NCI-H1048 (cell line): Measurements from ENCODE around the gene DCBLD1.
"Not testable (repeated sequence)": the region's sequence is repeated elsewhere in the genome, so short reads cannot be mapped to it uniquely, and the experiment has no call there.

Experiments used
- DNase-seq: peaks from one replicate; lab custom pipeline; 2025; lab: John Stamatoyannopoulos, UW

The DCBLD1 gene

GRCh38 chr6:117501722-117502121 is 19.2 kb downstream of the DCBLD1 start:
- DNase-seq: no peak

GRCh38 chr6:117502580-117502979 is 20.1 kb downstream of the DCBLD1 start:
- DNase-seq: no peak

GRCh38 chr6:117503211-117503610 is 20.7 kb downstream of the DCBLD1 start:
- no peak for DNase-seq

GRCh38 chr6:117504478-117505144 is 22.1 kb downstream of the DCBLD1 start:
- no peak for DNase-seq

- DNase-seq: no peak
Observed at GRCh38 chr6:117505311-117505710, 22.8 kb downstream of the DCBLD1 start.

- DNase-seq: no peak
Observed at GRCh38 chr6:117506180-117506835, 23.8 kb downstream of the DCBLD1 start.

GRCh38 chr6:117506907-117507306 is 24.4 kb downstream of the DCBLD1 start:
- no peak for DNase-seq

GRCh38 chr6:117508450-117508971 is 26.0 kb downstream of the DCBLD1 start:
- no peak for DNase-seq

- no peak for DNase-seq
Observed at GRCh38 chr6:117509021-117509420, 26.5 kb downstream of the DCBLD1 start.

GRCh38 chr6:117512056-117512828 is 29.8 kb downstream of the DCBLD1 start:
- DNase-seq: no peak

- no peak for DNase-seq
Observed at GRCh38 chr6:117512987-117513573, 30.6 kb downstream of the DCBLD1 start.

GRCh38 chr6:117513778-117514365 is 31.4 kb downstream of the DCBLD1 start:
- DNase-seq: no peak

GRCh38 chr6:117514655-117515054 is 32.2 kb downstream of the DCBLD1 start:
- no peak for DNase-seq

GRCh38 chr6:117515326-117515725 is 32.9 kb downstream of the DCBLD1 start:
- DNase-seq: no peak

- DNase-seq: not testable (repeated sequence)
Observed at GRCh38 chr6:117517995-117518394, 35.5 kb downstream of the DCBLD1 start.

GRCh38 chr6:117518870-117519269 is 36.4 kb downstream of the DCBLD1 start:
- no peak for DNase-seq

- no peak for DNase-seq
Observed at GRCh38 chr6:117520603-117521395, 38.3 kb downstream of the DCBLD1 start.

GRCh38 chr6:117521791-117522502 is 39.5 kb downstream of the DCBLD1 start:
- DNase-seq: no peak

GRCh38 chr6:117525607-117526006 is 43.1 kb downstream of the DCBLD1 start:
- no peak for DNase-seq

GRCh38 chr6:117530467-117531242 is 48.2 kb downstream of the DCBLD1 start:
- no peak for DNase-seq
